ENCODE data around the gene TNKS1BP1.

TNKS1BP1 gene

DNA sequence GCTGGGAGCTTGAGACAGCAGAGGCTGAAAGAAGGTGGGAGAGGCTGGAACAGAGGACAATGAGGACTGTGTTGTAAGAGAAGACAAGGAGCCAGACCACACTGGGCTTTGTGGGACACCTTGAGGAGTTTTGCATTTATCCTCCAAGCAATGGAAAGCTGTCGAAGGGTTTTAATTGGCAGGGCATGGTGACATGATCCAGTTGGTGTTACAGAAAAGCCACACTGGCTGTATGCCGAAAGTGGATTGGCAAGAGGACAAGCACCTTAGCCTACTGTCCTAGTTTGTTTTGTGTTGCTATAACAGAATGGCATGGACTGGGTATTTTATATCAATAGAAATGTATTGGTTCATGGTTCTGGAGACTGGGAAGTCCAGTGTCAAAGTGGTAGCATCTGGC lies 73.7 kb downstream of the TNKS1BP1 start:
- DNase-seq (ENCODE audit: low read depth) = no peak
